Liver (tissue), 3 donors: ENCODE results near the gene TANC1.

Experiments
- ATF3 ChIP-seq: IDR thresholded peaks from 2 replicates; pipeline ENCODE4 v1.6.1; 2016; ENCODE audit warnings: antibody characterized with exemption
- CTCF ChIP-seq: fragments of 150-350 bp; IDR thresholded peaks from 2 replicates; pipeline ENCODE4 v1.5.1; 2017; ENCODE audit warnings: improper control_type of control experiment, low read depth, low read length; ENCODE audit not compliant: missing input control
- EGR1 ChIP-seq, 2 donors: IDR thresholded peaks; 2 replicates each; pipeline ENCODE4 v1.6.1; 2016 to 2018; ENCODE audit warnings: antibody characterized with exemption in 2 of 2, low read depth in 2 of 2
- GABPA ChIP-seq, 2 donors: IDR thresholded peaks in 1 of 2; conservative IDR thresholded peaks in 1 of 2; 2 replicates each; pipeline ENCODE4 v1.6.1; 2016; ENCODE audit warnings: antibody characterized with exemption in 2 of 2, mild to moderate bottlenecking in 1 of 2, moderate library complexity in 1 of 2
- HNF4A ChIP-seq, 2 donors: conservative IDR thresholded peaks; 2 replicates each; pipeline ENCODE4 v1.6.1; 2016; ENCODE audit warnings: antibody characterized with exemption in 2 of 2, mild to moderate bottlenecking in 2 of 2
- HNF4G ChIP-seq: IDR thresholded peaks from 2 replicates; pipeline ENCODE4 v1.6.1; 2016; ENCODE audit warnings: antibody characterized with exemption
- JUND ChIP-seq, 2 donors: IDR thresholded peaks; 2 replicates each; pipeline ENCODE4 v1.6.1; 2016; ENCODE audit warnings: antibody characterized with exemption in 2 of 2
- MAX ChIP-seq: IDR thresholded peaks from 2 replicates; pipeline ENCODE4 v1.6.1; 2016; ENCODE audit warnings: antibody characterized with exemption
- NR2F2 ChIP-seq: IDR thresholded peaks from 2 replicates; pipeline ENCODE4 v1.6.1; 2016; ENCODE audit warnings: antibody characterized with exemption
- RAD21 ChIP-seq, 2 donors: IDR thresholded peaks; 2 replicates each; pipeline ENCODE4 v1.6.1; 2016; ENCODE audit warnings: antibody characterized with exemption in 2 of 2, mild to moderate bottlenecking in 2 of 2
- REST ChIP-seq: IDR thresholded peaks from 2 replicates; pipeline ENCODE4 v1.6.1; 2016; ENCODE audit warnings: antibody characterized with exemption, mild to moderate bottlenecking
- SP1 ChIP-seq: IDR thresholded peaks from 2 replicates; pipeline ENCODE4 v1.6.1; 2018; ENCODE audit warnings: antibody characterized with exemption, mild to moderate bottlenecking
- TAF1 ChIP-seq: conservative IDR thresholded peaks from 2 replicates; pipeline ENCODE4 v1.6.1; 2016; ENCODE audit warnings: antibody characterized with exemption, mild to moderate bottlenecking
- YY1 ChIP-seq: IDR thresholded peaks from 2 replicates; pipeline ENCODE4 v1.6.1; 2016; ENCODE audit warnings: antibody characterized with exemption, mild to moderate bottlenecking
- donor health status: healthy.
- donor health status: healthy.

GRCh38 chr2:159138642-159139182, 170.3 kb downstream of the TANC1 start:
- TF ChIP-seq REST, result no peak
- no peak for TF ChIP-seq EGR1 (IDR thresholded peaks at IDR 0.05; ENCODE audit: low read depth in 2 of 2)
- TF ChIP-seq CTCF, result no peak
- TF ChIP-seq YY1, result no peak
- TF ChIP-seq MAX, result no peak
- no peak for TF ChIP-seq GABPA (IDR thresholded peaks at IDR 0.05 in 1 of 2, conservative IDR thresholded peaks at IDR 0.05 in 1 of 2)
- TF ChIP-seq ATF3, result no peak
- TF ChIP-seq JUND (IDR thresholded peaks at IDR 0.05), result no peak
- TF ChIP-seq RAD21 (IDR thresholded peaks at IDR 0.05), result no peak
- TF ChIP-seq TAF1, result no peak
- TF ChIP-seq NR2F2, result no peak
- TF ChIP-seq HNF4G, result no peak
- TF ChIP-seq SP1, result no peak
- TF ChIP-seq HNF4A (conservative IDR thresholded peaks at IDR 0.05), result no peak
